Panc1 (cell line): ENCODE results near the gene PPP4R3C. TPM values are rescaled to one million over a fixed set of nuclear protein-coding genes. Genes with fewer than 3 reads are reported as not detected.
"Not testable (repeated sequence)": the region's sequence is repeated elsewhere in the genome, so short reads cannot be mapped to it uniquely, and the experiment has no call there.

Experiments used
- ATAC-seq: fragments of 200-7000 bp; cut with Tn5 transposase; 2 replicates; pipeline ENCODE4 v1.9.1; 2020; ENCODE audit warnings: mild to moderate bottlenecking, moderate library complexity
- BruUV-seq: library from RNA; stranded (reverse); fragments of 400-500 nt; replicated peaks from 2 replicates; lab custom pipeline; 2021; lab: Mats Ljungman, UMichigan
- CTCF ChIA-PET: fragments of 300-600 bp; sonication (Branson Sonifier 250); formaldehyde crosslinking; loops from one replicate; lab custom pipeline; 2022; ENCODE audit warnings: antibody characterized with exemption; lab: Charles Lee
- POLR2A ChIA-PET: fragments of 300-600 bp; sonication (Branson Sonifier 250); formaldehyde crosslinking; loops from one replicate; lab custom pipeline; 2022; ENCODE audit warnings: antibody characterized with exemption; lab: Charles Lee
- DNase-seq: peaks from one replicate; pipeline ENCODE4 v3.0.0-alpha.2; 2010; ENCODE audit warnings: low read depth, low spot score
- H3K27ac ChIP-seq: 2 replicates; pipeline ENCODE4 v1.5.1; 2011; ENCODE audit warnings: mild to moderate bottlenecking, low read length, inconsistent platforms
- H3K27me3 ChIP-seq: fragments of 200-500 bp; sonication (Bioruptor generic); 2 replicates; pipeline ENCODE4 v1.6.0; 2014; ENCODE audit warnings: low read length, inconsistent platforms; ENCODE audit not compliant: control insufficient read depth, insufficient read depth
- H3K36me3 ChIP-seq: fragments of 200-500 bp; sonication (Bioruptor generic); 2 replicates; pipeline ENCODE4 v1.5.1; 2014; ENCODE audit warnings: inconsistent platforms, mild to moderate bottlenecking, low read length, moderate library complexity; ENCODE audit not compliant: control insufficient read depth, insufficient read depth
- H3K4me1 ChIP-seq: 2 replicates; pipeline ENCODE4 v1.5.1; 2011; ENCODE audit warnings: inconsistent platforms, mild to moderate bottlenecking, low read length, moderate library complexity; ENCODE audit not compliant: control insufficient read depth, insufficient read depth
- H3K4me3 ChIP-seq, 2 experiments: 2 replicates each; pipeline ENCODE4 v1.5.1; 2011 to 2012; ENCODE audit warnings: low read depth in 2 of 2, low read length in 2 of 2, mild to moderate bottlenecking in 2 of 2, inconsistent platforms in 1 of 2, moderate library complexity in 1 of 2
- H3K9me3 ChIP-seq: fragments of 200-500 bp; sonication (Bioruptor generic); 2 replicates; pipeline ENCODE4 v1.5.1; 2014; ENCODE audit warnings: low read depth, mild to moderate bottlenecking, inconsistent platforms, low read length, moderate library complexity; ENCODE audit not compliant: control insufficient read depth, insufficient read depth
- POLR2AphosphoS5 ChIP-seq: IDR thresholded peaks from 2 replicates; pipeline ENCODE4 v1.6.1; 2012; ENCODE audit warnings: mild to moderate bottlenecking, low read depth, low read length, moderate library complexity
- SIN3A ChIP-seq: IDR thresholded peaks from 2 replicates; pipeline ENCODE4 v1.6.1; 2012; ENCODE audit warnings: low read depth, mild to moderate bottlenecking, low read length, moderate library complexity, borderline replicate concordance; ENCODE audit not compliant: insufficient read depth
- TCF7L2 ChIP-seq: IDR thresholded peaks from 2 replicates; pipeline ENCODE4 v1.6.1; 2011; ENCODE audit warnings: mild to moderate bottlenecking, low read depth, low read length, inconsistent platforms
- in situ Hi-C: cut with HindIII; loops from 2 replicates; pipeline ENCODE4 v1.10.0; 2016; ENCODE audit warnings: low sequenced_read_pairs, low pct_unique_long_range_greater_than_20kb
- intact Hi-C: fragments of 100-400 bp; cut with micrococcal nuclease; formaldehyde crosslinking; loops from one replicate; pipeline ENCODE4 v1.10.0; 2022; ENCODE audit not compliant: unreplicated experiment
- total RNA-seq: library from RNA; stranded (reverse); gene quantifications from one replicate; pipeline ENCODE4 v1.2.1, GENCODE V29; 2021; ENCODE audit not compliant: unreplicated experiment
- TF ChIP-seq, protein P1 (sequence below): fragments of 450-650 bp; IDR thresholded peaks from 2 replicates; pipeline ENCODE4 v1.5.1; 2017; ENCODE audit warnings: mild to moderate bottlenecking
- TF ChIP-seq, protein P2 (sequence below), 2 experiments: IDR thresholded peaks; 2 replicates each; pipeline ENCODE4 v1.6.1; 2011 to 2012; ENCODE audit warnings: low read depth in 2 of 2, control low read depth in 1 of 2, low read length in 1 of 2, mild to moderate bottlenecking in 1 of 2, moderate library complexity in 1 of 2; ENCODE audit not compliant: insufficient read depth in 1 of 2

The PPP4R3C gene
- total RNA-seq, 1 experiment from 2014 or later, result not detected

- H3K9me3 ChIP-seq, result no peaks in the 10 kb centered on the region
- POLR2A ChIA-PET, result no interaction called here
- DNase-seq, result no peak
- intact Hi-C loops (no loop called here), in situ Hi-C loops (no loop called here)
- no TSS peak for BruUV-seq
- CTCF ChIA-PET, result no interaction called here
- H3K4me1 ChIP-seq, result no peaks in the 10 kb centered on the region
- no peak overlapping the region for H3K4me3 ChIP-seq
- no peaks in the 10 kb centered on the region for H3K27me3 ChIP-seq
- ATAC-seq, result no peak
- TF ChIP-seq POLR2AphosphoS5 (no peak), SIN3A (no peak)
- TF ChIP-seq, protein P1, sequence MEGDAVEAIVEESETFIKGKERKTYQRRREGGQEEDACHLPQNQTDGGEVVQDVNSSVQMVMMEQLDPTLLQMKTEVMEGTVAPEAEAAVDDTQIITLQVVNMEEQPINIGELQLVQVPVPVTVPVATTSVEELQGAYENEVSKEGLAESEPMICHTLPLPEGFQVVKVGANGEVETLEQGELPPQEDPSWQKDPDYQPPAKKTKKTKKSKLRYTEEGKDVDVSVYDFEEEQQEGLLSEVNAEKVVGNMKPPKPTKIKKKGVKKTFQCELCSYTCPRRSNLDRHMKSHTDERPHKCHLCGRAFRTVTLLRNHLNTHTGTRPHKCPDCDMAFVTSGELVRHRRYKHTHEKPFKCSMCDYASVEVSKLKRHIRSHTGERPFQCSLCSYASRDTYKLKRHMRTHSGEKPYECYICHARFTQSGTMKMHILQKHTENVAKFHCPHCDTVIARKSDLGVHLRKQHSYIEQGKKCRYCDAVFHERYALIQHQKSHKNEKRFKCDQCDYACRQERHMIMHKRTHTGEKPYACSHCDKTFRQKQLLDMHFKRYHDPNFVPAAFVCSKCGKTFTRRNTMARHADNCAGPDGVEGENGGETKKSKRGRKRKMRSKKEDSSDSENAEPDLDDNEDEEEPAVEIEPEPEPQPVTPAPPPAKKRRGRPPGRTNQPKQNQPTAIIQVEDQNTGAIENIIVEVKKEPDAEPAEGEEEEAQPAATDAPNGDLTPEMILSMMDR, result no peak
- H3K36me3 ChIP-seq, result no peaks in the 10 kb centered on the region
- no peak overlapping the region for H3K27ac ChIP-seq
Measured at GRCh38 chrX:27466051-27466450, 2.9 kb upstream of the PPP4R3C start.

- DNase-seq (no peak), ATAC-seq (no peak)
- CTCF ChIA-PET, result no interaction called here
- no peaks in the 10 kb centered on the region for H3K36me3 ChIP-seq
- BruUV-seq, result no TSS peak
- H3K27me3 ChIP-seq, result no peaks in the 10 kb centered on the region
- in situ Hi-C loops (no loop called here), intact Hi-C loops (no loop called here)
- no peak overlapping the region for H3K4me3 ChIP-seq
- no peaks in the 10 kb centered on the region for H3K4me1 ChIP-seq
- no peak overlapping the region for H3K27ac ChIP-seq
- TF ChIP-seq, protein P1, result no peak
- TF ChIP-seq TCF7L2 (no peak), POLR2AphosphoS5 (no peak), SIN3A (no peak)
- TF ChIP-seq, protein P2, sequence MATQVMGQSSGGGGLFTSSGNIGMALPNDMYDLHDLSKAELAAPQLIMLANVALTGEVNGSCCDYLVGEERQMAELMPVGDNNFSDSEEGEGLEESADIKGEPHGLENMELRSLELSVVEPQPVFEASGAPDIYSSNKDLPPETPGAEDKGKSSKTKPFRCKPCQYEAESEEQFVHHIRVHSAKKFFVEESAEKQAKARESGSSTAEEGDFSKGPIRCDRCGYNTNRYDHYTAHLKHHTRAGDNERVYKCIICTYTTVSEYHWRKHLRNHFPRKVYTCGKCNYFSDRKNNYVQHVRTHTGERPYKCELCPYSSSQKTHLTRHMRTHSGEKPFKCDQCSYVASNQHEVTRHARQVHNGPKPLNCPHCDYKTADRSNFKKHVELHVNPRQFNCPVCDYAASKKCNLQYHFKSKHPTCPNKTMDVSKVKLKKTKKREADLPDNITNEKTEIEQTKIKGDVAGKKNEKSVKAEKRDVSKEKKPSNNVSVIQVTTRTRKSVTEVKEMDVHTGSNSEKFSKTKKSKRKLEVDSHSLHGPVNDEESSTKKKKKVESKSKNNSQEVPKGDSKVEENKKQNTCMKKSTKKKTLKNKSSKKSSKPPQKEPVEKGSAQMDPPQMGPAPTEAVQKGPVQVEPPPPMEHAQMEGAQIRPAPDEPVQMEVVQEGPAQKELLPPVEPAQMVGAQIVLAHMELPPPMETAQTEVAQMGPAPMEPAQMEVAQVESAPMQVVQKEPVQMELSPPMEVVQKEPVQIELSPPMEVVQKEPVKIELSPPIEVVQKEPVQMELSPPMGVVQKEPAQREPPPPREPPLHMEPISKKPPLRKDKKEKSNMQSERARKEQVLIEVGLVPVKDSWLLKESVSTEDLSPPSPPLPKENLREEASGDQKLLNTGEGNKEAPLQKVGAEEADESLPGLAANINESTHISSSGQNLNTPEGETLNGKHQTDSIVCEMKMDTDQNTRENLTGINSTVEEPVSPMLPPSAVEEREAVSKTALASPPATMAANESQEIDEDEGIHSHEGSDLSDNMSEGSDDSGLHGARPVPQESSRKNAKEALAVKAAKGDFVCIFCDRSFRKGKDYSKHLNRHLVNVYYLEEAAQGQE (IDR thresholded peaks at IDR 0.05; ENCODE audit: insufficient read depth in 1 of 2, low read depth in 2 of 2, low read length in 1 of 2), result no peak
- POLR2A ChIA-PET, result no interaction called here
- H3K9me3 ChIP-seq, result no peaks in the 10 kb centered on the region
Measured at GRCh38 chrX:27465036-27465435, 1.9 kb upstream of the PPP4R3C start.

- H3K4me3 ChIP-seq, H3K4me1 ChIP-seq, H3K27me3 ChIP-seq, in situ Hi-C loops, DNase-seq, POLR2A ChIA-PET, H3K9me3 ChIP-seq, intact Hi-C loops, BruUV-seq, H3K36me3 ChIP-seq, H3K27ac ChIP-seq, ATAC-seq: not testable (repeated sequence)
- CTCF ChIA-PET, result interaction anchor here (0.6 kb wide), 1 partner anchor 54 kb away, joined by 4 read pairs; no protein-coding TSS in a partner anchor
Measured at GRCh38 chrX:27459129-27459528, 4.0 kb downstream of the PPP4R3C start.

- CTCF ChIA-PET, DNase-seq, H3K27ac ChIP-seq, H3K4me1 ChIP-seq, BruUV-seq, in situ Hi-C loops, intact Hi-C loops, H3K4me3 ChIP-seq, H3K36me3 ChIP-seq, H3K27me3 ChIP-seq, POLR2A ChIA-PET, H3K9me3 ChIP-seq, ATAC-seq: not testable (repeated sequence)
Measured at GRCh38 chrX:27458544-27458943, 4.6 kb downstream of the PPP4R3C start.
